GM12892 (cell line): ENCODE results near the gene RNF152.

Source experiments
- POLR2A ChIP-seq: IDR thresholded peaks from 2 replicates; pipeline ENCODE4 v1.6.1; 2011; ENCODE audit warnings: low read depth, low read length, control low read depth
- POLR2AphosphoS5 ChIP-seq: IDR thresholded peaks from 2 replicates; pipeline ENCODE4 v1.6.1; 2011; ENCODE audit warnings: low read depth, low read length, control low read depth

- TF ChIP-seq POLR2A (no peak), POLR2AphosphoS5 (no peak)
These were observed 7.9 kb upstream of the RNF152 start for GRCh38 chr18:61900504-61901281.
